Measurements from ENCODE around the gene FAF1.

DNA sequence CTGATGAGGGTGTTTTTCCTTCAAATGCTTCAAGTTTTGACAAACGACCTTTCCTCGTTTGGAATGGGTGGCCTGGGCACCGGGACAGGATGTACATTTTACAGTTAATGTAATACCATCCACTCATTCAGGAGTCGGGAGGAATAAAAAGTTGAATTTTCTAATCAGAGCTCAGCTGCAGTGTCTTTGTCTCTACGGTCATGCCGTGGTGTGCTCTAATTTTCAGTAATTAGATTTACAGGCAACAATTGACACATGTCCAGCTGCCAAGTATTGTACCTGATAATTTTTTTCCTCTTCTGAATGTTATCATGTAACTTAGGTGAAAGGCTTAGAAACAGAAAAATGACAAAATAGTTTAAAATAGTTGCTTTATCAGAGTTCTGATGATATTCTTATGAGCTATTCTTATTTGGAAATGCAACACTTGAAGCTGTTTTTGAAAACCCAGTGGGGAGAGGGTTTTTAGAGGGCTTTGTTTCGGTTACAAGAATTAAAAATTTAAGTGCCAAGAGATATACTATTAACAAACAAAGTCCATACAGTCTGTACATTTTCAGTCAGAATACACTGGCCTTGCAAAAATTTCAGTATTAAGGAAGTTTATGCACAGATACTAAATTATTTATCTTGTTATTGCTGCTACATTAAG is 11.0 kb upstream of the FAF1 start:
- TF ChIP-seq POLR2A (IDR thresholded peaks at IDR 0.05; ENCODE audit: low read length) (no peak), GATA1 (IDR thresholded peaks at IDR 0.05; ENCODE audit: low read depth, low read length) (no peak)
